Progenitor cell of endocrine pancreas (in vitro differentiated cells): ENCODE data around the gene IGF2. TPM values are rescaled to one million over a fixed set of nuclear protein-coding genes. Genes with fewer than 3 reads are reported as not detected.

Experiments used
- DNase-seq: peaks from one replicate; pipeline ENCODE4 v3.0.0; 2021; ENCODE audit warnings: low spot score; ENCODE audit not compliant: unreplicated experiment
- H3K27ac Mint-ChIP-seq: 2 replicates; pipeline ENCODE4 v1.8.0; 2021; ENCODE audit warnings: mild to moderate bottlenecking, moderate library complexity, mixed read lengths
- H3K27me3 Mint-ChIP-seq: 2 replicates; pipeline ENCODE4 v1.8.0; 2021; ENCODE audit warnings: mixed read lengths
- H3K36me3 Mint-ChIP-seq: 2 replicates; pipeline ENCODE4 v1.8.0; 2022; ENCODE audit warnings: mixed read lengths; ENCODE audit not compliant: insufficient read depth
- H3K4me1 Mint-ChIP-seq: 2 replicates; pipeline ENCODE4 v1.8.0; 2021; ENCODE audit warnings: low read depth, mixed read lengths
- H3K4me3 Mint-ChIP-seq: 2 replicates; pipeline ENCODE4 v1.8.0; 2021; ENCODE audit warnings: low read depth, mild to moderate bottlenecking, moderate library complexity, mixed read lengths
- H3K9me3 Mint-ChIP-seq: 2 replicates; pipeline ENCODE4 v1.8.0; 2021; ENCODE audit warnings: low read depth, mixed read lengths
- total RNA-seq: library from RNA; stranded (reverse); gene quantifications from 2 replicates; pipeline ENCODE4 v1.2.1, GENCODE V29; 2021
- TF ChIP-seq, protein P1 (sequence below): fragments of 200-600 bp; sonication (generic); IDR thresholded peaks from one replicate; pipeline ENCODE4 v1.5.0; 2021; ENCODE audit warnings: antibody characterized with exemption, mild to moderate bottlenecking; ENCODE audit not compliant: unreplicated experiment

IGF2 gene
- total RNA-seq, 1 donor from 2014 or later, result 5,100 TPM

DNA sequence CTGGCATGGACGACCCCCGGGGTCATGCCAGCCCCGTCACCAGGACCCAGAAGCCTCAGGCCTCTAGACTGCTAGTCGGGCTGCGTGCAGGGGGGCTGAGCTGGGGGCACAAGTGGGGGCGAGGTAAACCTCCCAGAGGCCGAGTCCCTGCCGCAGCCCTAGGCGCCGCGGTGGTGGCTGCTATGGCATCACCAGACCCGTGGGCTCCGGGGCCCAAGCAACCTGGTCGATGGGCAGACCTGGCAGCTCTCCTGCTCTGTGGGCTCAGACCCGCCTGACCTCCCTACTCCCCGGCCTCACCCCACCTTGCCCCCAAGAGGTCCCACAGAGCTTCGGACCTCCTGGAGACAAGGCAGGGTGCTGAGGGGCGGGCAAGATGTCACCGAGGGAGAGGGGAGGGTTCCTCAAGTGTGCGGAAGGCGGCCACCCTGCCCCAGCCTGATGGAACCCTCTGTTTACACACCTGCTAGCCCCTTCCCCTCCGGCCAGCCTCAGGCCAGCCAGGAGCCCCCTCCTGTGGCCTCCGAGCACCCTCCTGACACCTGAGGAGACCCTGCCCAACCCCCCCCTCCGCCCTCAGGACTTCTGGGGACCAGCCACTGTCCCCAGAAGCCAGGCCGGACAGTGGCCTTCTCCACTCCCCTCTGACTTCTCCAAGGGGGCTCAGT is 9.4 kb downstream of the IGF2 start:
- DNase-seq, result no peak
- Mint-ChIP-seq H3K27ac (no peak overlapping the region), H3K27me3 (peaks cover 15% of the 10 kb centered on the region), H3K4me3 (no peak overlapping the region), H3K36me3 (peaks cover 10% of the 10 kb centered on the region), H3K4me1 (peaks cover 2% of the 10 kb centered on the region), H3K9me3 (no peaks in the 10 kb centered on the region)
- TF ChIP-seq, protein P1, sequence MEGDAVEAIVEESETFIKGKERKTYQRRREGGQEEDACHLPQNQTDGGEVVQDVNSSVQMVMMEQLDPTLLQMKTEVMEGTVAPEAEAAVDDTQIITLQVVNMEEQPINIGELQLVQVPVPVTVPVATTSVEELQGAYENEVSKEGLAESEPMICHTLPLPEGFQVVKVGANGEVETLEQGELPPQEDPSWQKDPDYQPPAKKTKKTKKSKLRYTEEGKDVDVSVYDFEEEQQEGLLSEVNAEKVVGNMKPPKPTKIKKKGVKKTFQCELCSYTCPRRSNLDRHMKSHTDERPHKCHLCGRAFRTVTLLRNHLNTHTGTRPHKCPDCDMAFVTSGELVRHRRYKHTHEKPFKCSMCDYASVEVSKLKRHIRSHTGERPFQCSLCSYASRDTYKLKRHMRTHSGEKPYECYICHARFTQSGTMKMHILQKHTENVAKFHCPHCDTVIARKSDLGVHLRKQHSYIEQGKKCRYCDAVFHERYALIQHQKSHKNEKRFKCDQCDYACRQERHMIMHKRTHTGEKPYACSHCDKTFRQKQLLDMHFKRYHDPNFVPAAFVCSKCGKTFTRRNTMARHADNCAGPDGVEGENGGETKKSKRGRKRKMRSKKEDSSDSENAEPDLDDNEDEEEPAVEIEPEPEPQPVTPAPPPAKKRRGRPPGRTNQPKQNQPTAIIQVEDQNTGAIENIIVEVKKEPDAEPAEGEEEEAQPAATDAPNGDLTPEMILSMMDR, result no peak

DNA sequence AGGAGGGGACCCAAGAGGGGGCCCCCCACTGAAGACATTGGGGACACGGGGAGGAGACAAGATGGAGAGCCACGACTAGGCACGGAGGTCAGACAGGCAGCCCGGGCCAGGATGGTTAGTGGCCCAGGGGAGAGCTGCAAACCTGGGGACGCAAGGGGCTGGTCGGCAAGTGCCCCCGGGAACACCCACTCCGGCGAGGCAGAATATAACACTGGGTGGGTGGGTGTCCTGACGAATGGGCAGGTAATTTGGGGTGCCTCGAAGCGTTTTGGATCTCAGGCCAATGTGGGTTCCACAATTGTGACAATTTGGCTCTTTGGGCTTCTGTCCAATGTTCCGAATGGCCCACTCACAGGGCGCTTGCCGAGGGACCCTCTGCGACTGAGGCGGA is 9.9 kb downstream of the IGF2 start:
- DNase-seq, result no peak
- Mint-ChIP-seq H3K4me1 (peaks cover 2% of the 10 kb centered on the region), H3K9me3 (no peaks in the 10 kb centered on the region), H3K27me3 (peaks cover 15% of the 10 kb centered on the region), H3K27ac (peak overlapping the region; percentile 65), H3K36me3 (peaks cover 10% of the 10 kb centered on the region), H3K4me3 (no peak overlapping the region)
- TF ChIP-seq, protein P1, result no peak

- H3K36me3 Mint-ChIP-seq, result peaks cover 10% of the 10 kb centered on the region
- no peaks in the 10 kb centered on the region for H3K9me3 Mint-ChIP-seq
- H3K27me3 Mint-ChIP-seq, result peaks cover 15% of the 10 kb centered on the region
- DNase-seq, result no peak
- TF ChIP-seq, protein P1, result no peak
- H3K4me1 Mint-ChIP-seq, result peaks cover 2% of the 10 kb centered on the region
- peak overlapping the region; percentile 65 for H3K27ac Mint-ChIP-seq
- H3K4me3 Mint-ChIP-seq, result no peak overlapping the region
Measured at GRCh38 chr11:2128511-2129307, 10.5 kb downstream of the IGF2 start.

DNA sequence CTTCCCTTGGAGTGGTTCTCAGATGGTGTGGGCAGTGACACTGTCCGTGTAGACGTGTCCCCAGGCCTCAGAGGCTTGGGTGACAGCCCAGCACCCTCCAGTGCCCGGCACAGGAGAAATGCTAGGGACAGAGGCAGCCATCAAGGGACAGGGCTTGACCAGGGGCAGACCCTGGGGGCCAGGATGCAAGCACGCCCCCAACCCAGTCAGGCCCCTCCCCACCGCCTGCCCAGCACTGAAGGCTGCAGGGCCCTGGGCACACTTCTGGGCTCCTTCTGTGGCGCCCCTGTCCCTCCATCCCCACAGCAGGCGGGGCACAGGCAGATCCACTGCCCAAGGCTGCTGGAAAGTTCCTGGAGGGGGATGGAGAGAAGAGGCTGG is 11.1 kb downstream of the IGF2 start:
- DNase-seq, result peak; percentile 9
- no peaks in the 10 kb centered on the region for H3K9me3 Mint-ChIP-seq
- TF ChIP-seq, protein P1, result no peak
- H3K4me3 Mint-ChIP-seq, result no peak overlapping the region
- peaks cover 11% of the 10 kb centered on the region for H3K27me3 Mint-ChIP-seq
- H3K4me1 Mint-ChIP-seq, result peaks cover 2% of the 10 kb centered on the region
- peaks cover 8% of the 10 kb centered on the region for H3K36me3 Mint-ChIP-seq
- H3K27ac Mint-ChIP-seq, result peak overlapping the region; percentile 33

DNA sequence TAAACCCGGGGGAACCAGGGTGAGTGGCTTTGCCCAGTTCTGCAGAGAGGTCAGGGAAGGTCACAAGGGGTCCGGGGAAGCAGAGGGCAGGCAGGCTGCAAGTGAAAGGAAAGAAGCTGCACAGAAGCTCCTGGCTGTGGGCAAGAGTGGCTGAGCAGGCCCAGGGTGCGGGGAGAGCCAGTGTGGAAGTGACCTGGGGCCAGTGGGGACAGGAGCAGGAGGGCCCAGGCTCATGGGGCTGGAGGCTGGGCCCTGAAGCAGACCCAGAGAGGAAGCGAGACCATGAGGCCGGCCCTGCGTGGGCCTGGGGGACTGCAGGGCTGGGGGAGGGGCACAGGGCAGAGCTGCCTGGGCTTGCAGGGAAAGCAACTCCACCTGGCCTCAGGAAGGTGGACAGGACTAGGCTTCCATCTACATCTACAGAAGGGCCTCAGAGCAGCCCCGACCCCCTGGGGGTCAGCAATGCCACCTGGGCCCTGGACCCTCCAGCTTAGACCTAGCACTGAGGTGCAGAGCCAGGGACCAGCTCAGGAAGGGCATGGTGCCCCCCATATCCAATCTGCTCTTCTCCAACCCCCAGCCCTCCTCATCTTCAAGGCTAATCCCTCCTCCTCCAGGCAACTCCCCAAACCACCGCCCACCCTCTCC is 11.6 kb downstream of the IGF2 start:
- peaks cover 2% of the 10 kb centered on the region for H3K4me1 Mint-ChIP-seq
- TF ChIP-seq, protein P1, result no peak
- H3K4me3 Mint-ChIP-seq, result no peak overlapping the region
- H3K27ac Mint-ChIP-seq, result peak overlapping the region; percentile 33
- peaks cover 10% of the 10 kb centered on the region for H3K27me3 Mint-ChIP-seq
- peak; percentile 9 for DNase-seq
- peaks cover 7% of the 10 kb centered on the region for H3K36me3 Mint-ChIP-seq
- no peaks in the 10 kb centered on the region for H3K9me3 Mint-ChIP-seq
